Frontal cortex (tissue), 4 donors: Measurements from ENCODE around the gene GOLGA6L2. TPM values are rescaled to one million over a fixed set of nuclear protein-coding genes. Genes with fewer than 3 reads are reported as not detected.

Experiments used
- DNase-seq, 2 donors: peaks; one replicate each; pipeline ENCODE4 v3.0.0; 2012; ENCODE audit warnings: low spot score in 2 of 2
- FAIRE-seq: peaks from 2 replicates; lab custom pipeline; 2012; peaks lifted over from hg19 to GRCh38; lab: Jason Lieb, UNC
- total RNA-seq: library from RNA; depleted of rRNA; stranded (reverse); fragments of >200 nt; gene quantifications from one replicate; pipeline ENCODE4 v1.2.3, GENCODE V29; 2014
- donor health status: control.
- donor health status: control.
- donor health status: control.

GOLGA6L2 gene
- total RNA-seq, 1 donor from 2014 or later, result not detected

- no peak for FAIRE-seq
- no peak for DNase-seq
These were observed 49.3 kb downstream of the GOLGA6L2 start for GRCh38 chr15:23397779-23398178.

GRCh38 chr15:23395832-23396231 lies 51.2 kb downstream of the GOLGA6L2 start:
- FAIRE-seq, result no peak

GRCh38 chr15:23395030-23395692 lies 51.9 kb downstream of the GOLGA6L2 start:
- DNase-seq (no peak), FAIRE-seq (no peak)

More at GRCh38 chr15:23395832-23396231, 51.2 kb downstream of the GOLGA6L2 start:
- DNase-seq, result no peak

Other genes with a start within 250 kb of the GOLGA6L2 start
- gene GOLGA6L26, start 113.0 kb downstream of the GOLGA6L2 start, total RNA-seq, result not detected
- gene GOLGA8S, start 92.5 kb downstream of the GOLGA6L2 start, total RNA-seq, result not detected
- gene MKRN3, start 118.4 kb upstream of the GOLGA6L2 start, total RNA-seq, result 18.3 TPM
- gene MAGEL2, start 200.6 kb upstream of the GOLGA6L2 start, total RNA-seq, result 2.4 TPM
- 97.0 TPM for gene NDN, start 240.1 kb upstream of the GOLGA6L2 start, total RNA-seq